PC-3 (cell line): Measurements from ENCODE around the gene CACNG5. TPM values are rescaled to one million over a fixed set of nuclear protein-coding genes. Genes with fewer than 3 reads are reported as not detected.

Experiments
- ATAC-seq: fragments of 200-7000 bp; cut with Tn5 transposase; 2 replicates; pipeline ENCODE4 v1.9.1; 2020; ENCODE audit warnings: mild to moderate bottlenecking, moderate library complexity
- BruUV-seq: library from RNA; stranded (reverse); fragments of 400-500 nt; replicated peaks from 2 replicates; lab custom pipeline; 2021; lab: Mats Ljungman, UMichigan
- CTCF ChIA-PET: fragments of 300-600 bp; sonication (Branson Sonifier 250); formaldehyde crosslinking; loops from one replicate; lab custom pipeline; 2022; ENCODE audit warnings: antibody characterized with exemption; lab: Charles Lee
- POLR2A ChIA-PET: fragments of 300-600 bp; sonication (Branson Sonifier 250); formaldehyde crosslinking; loops from one replicate; lab custom pipeline; 2022; ENCODE audit warnings: antibody characterized with exemption; ENCODE audit not compliant: unreplicated experiment; lab: Charles Lee
- DNase-seq: peaks from one replicate; pipeline ENCODE4 v3.0.0-alpha.2; 2015
- H2AFZ ChIP-seq: fragments of 300-600 bp; sonication (generic); 2 replicates; pipeline ENCODE4 v1.6.0; 2016; ENCODE audit warnings: antibody characterized with exemption, low read length
- H3F3A ChIP-seq: fragments of 300-600 bp; sonication (generic); one replicate; pipeline ENCODE4 v1.6.0; 2017; ENCODE audit warnings: antibody characterized with exemption, low read length, control low read depth, mild to moderate bottlenecking; ENCODE audit not compliant: unreplicated experiment
- H3K27ac ChIP-seq: fragments of 300-600 bp; sonication (generic); 2 replicates; pipeline ENCODE4 v1.5.1; 2016; ENCODE audit warnings: mild to moderate bottlenecking, low read length
- H3K27me3 ChIP-seq: fragments of 300-600 bp; sonication (generic); 2 replicates; pipeline ENCODE4 v1.6.1; 2016; ENCODE audit warnings: low read length, mixed read lengths
- H3K36me3 ChIP-seq: fragments of 300-600 bp; sonication (generic); 2 replicates; pipeline ENCODE4 v1.6.1; 2016; ENCODE audit warnings: low read depth, mixed run types, low read length, mixed read lengths
- H3K4me1 ChIP-seq: fragments of 300-600 bp; sonication (generic); 2 replicates; pipeline ENCODE4 v1.5.1; 2016; ENCODE audit warnings: low read length; ENCODE audit not compliant: insufficient read depth
- H3K4me2 ChIP-seq: fragments of 300-600 bp; sonication (generic); 2 replicates; pipeline ENCODE4 v1.6.0; 2016; ENCODE audit warnings: low read length
- H3K4me3 ChIP-seq: fragments of 300-600 bp; sonication (generic); 2 replicates; pipeline ENCODE4 v1.5.1; 2016; ENCODE audit warnings: mild to moderate bottlenecking, low read length, mixed read lengths
- H3K79me2 ChIP-seq: fragments of 300-600 bp; sonication (generic); 2 replicates; pipeline ENCODE4 v1.6.1; 2017; ENCODE audit warnings: low read length, mixed read lengths
- H3K9ac ChIP-seq: fragments of 300-600 bp; sonication (generic); 2 replicates; pipeline ENCODE4 v1.6.0; 2016; ENCODE audit warnings: mild to moderate bottlenecking, low read length
- H3K9me2 ChIP-seq: fragments of 300-600 bp; sonication (generic); replicated peaks from 2 replicates; pipeline ENCODE4 v1.6.1; 2016; ENCODE audit warnings: mixed run types, low read length, mixed read lengths
- H3K9me3 ChIP-seq: fragments of 300-600 bp; sonication (generic); 2 replicates; pipeline ENCODE4 v1.6.1; 2016; ENCODE audit warnings: low read length, mixed read lengths
- H4K20me1 ChIP-seq: fragments of 300-600 bp; sonication (generic); 2 replicates; pipeline ENCODE4 v1.6.1; 2016; ENCODE audit warnings: low read length, mixed read lengths
- EZH2 ChIP-seq: fragments of 300-600 bp; sonication (generic); IDR thresholded peaks from one replicate; pipeline ENCODE4 v1.6.1; 2017; ENCODE audit warnings: antibody characterized with exemption, mild to moderate bottlenecking, low read length; ENCODE audit not compliant: unreplicated experiment
- EZH2phosphoT487 ChIP-seq: fragments of 300-600 bp; sonication (generic); IDR thresholded peaks from 2 replicates; pipeline ENCODE4 v1.6.1; 2018; ENCODE audit warnings: mild to moderate bottlenecking, antibody characterized with exemption, low read length, borderline replicate concordance
- intact Hi-C: fragments of 100-400 bp; cut with micrococcal nuclease; formaldehyde crosslinking; loops from 2 replicates; pipeline ENCODE4 v1.9.0; 2023
- total RNA-seq: library from RNA; depleted of rRNA; stranded (reverse); fragments of >200 nt; gene quantifications from 2 replicates; pipeline ENCODE4 v1.2.3, GENCODE V29; 2014
- TF ChIP-seq, protein P1 (sequence below): fragments of 300-600 bp; sonication (generic); conservative IDR thresholded peaks from 2 replicates; pipeline ENCODE4 v1.5.1; 2017; ENCODE audit warnings: antibody characterized with exemption, low read depth, mild to moderate bottlenecking, low read length

CACNG5 gene
- total RNA-seq, 1 experiment from 2014 or later: not detected

DNA sequence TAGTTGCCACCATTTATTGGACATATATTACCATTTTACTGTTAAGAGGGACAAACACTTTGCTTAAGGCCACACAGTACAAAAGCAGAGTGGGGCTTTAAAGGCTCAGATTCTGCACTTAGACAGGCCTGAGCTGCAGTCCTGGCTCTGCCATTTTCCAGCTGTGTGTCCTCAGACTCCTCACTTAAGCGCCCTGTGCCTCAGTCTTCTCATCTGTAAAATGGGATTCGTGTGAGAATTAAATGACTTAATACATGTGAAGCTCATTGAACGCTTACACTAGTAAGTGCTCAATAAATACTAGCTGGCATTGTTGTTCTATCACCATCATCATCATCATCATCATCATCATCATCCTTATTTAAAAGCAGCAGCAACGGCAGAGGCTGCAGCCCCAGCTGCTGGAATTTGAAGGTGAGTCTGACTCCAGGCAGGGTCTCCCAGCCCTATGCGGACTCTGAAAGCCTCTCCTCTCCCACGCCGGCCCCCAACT, 445 bp upstream of the CACNG5 start:
- Histone ChIP-seq H3K27me3 (peaks cover 43% of the 10 kb centered on the region), H4K20me1 (no peaks in the 10 kb centered on the region), H3K79me2 (no peaks in the 10 kb centered on the region), H3K4me2 (no peak overlapping the region), H3K36me3 (no peaks in the 10 kb centered on the region), H3K4me3 (no peak overlapping the region), H3K4me1 (no peaks in the 10 kb centered on the region), H3F3A (no peaks in the 10 kb centered on the region), H3K9me2 (no peaks in the 10 kb centered on the region), H3K27ac (no peak overlapping the region), H2AFZ (no peak overlapping the region), H3K9me3 (no peaks in the 10 kb centered on the region), H3K9ac (no peak overlapping the region)
- ChIA-PET POLR2A (no interaction called here), CTCF (no interaction called here)
- DNase-seq (no peak), ATAC-seq (no peak)
- TF ChIP-seq, protein P1, sequence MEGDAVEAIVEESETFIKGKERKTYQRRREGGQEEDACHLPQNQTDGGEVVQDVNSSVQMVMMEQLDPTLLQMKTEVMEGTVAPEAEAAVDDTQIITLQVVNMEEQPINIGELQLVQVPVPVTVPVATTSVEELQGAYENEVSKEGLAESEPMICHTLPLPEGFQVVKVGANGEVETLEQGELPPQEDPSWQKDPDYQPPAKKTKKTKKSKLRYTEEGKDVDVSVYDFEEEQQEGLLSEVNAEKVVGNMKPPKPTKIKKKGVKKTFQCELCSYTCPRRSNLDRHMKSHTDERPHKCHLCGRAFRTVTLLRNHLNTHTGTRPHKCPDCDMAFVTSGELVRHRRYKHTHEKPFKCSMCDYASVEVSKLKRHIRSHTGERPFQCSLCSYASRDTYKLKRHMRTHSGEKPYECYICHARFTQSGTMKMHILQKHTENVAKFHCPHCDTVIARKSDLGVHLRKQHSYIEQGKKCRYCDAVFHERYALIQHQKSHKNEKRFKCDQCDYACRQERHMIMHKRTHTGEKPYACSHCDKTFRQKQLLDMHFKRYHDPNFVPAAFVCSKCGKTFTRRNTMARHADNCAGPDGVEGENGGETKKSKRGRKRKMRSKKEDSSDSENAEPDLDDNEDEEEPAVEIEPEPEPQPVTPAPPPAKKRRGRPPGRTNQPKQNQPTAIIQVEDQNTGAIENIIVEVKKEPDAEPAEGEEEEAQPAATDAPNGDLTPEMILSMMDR: no peak
- no peak for TF ChIP-seq EZH2
- TF ChIP-seq EZH2phosphoT487: no peak
- no TSS peak for BruUV-seq
- intact Hi-C loops: no loop called here

DNA sequence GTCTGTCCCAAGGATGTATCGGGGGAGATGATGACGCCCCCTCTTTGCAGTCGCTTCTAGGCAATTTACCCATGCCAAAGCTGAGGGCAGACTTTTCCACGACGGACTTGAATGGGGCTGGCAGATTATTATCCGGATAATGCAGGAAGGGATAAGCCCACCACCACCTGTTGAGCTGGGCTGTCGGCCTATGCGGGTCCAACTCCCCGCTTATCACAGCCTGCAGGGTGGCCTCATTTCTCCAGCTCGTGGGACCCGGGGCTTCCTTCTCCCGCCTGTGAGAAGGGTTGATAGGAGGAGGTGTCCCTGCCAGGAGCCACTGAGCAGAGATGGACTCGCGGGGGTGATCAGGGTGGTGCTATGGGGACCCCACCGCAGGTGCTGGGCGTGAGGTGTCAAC, 559 bp downstream of the CACNG5 start:
- no peak for ATAC-seq

More for the DNA sequence above, 559 bp downstream of the CACNG5 start:
- H3K27ac ChIP-seq: no peak overlapping the region
- TF ChIP-seq, protein P1: no peak
- TF ChIP-seq EZH2 (no peak), EZH2phosphoT487 (no peak)
- H3F3A ChIP-seq: no peaks in the 10 kb centered on the region
- H3K79me2 ChIP-seq: no peaks in the 10 kb centered on the region
- intact Hi-C loops: no loop called here
- ChIA-PET POLR2A (interaction anchor here (0.6 kb wide), 1 partner anchor 107 kb away, joined by 3 read pairs; no protein-coding TSS in a partner anchor), CTCF (no interaction called here)
- H3K9ac ChIP-seq: no peak overlapping the region
- no peak for DNase-seq
- no peaks in the 10 kb centered on the region for H3K36me3 ChIP-seq
- H4K20me1 ChIP-seq: no peaks in the 10 kb centered on the region
- H3K27me3 ChIP-seq: peaks cover 53% of the 10 kb centered on the region
- no peaks in the 10 kb centered on the region for H3K9me2 ChIP-seq
- H3K4me3 ChIP-seq: no peak overlapping the region
- no peak overlapping the region for H2AFZ ChIP-seq
- no peaks in the 10 kb centered on the region for H3K9me3 ChIP-seq
- no peaks in the 10 kb centered on the region for H3K4me1 ChIP-seq
- no TSS peak for BruUV-seq
- no peak overlapping the region for H3K4me2 ChIP-seq
